ENCODE results near the gene ABLIM2. TPM values are rescaled to one million over a fixed set of nuclear protein-coding genes. Genes with fewer than 3 reads are reported as not detected.

ABLIM2 gene
- total and polyA plus RNA-seq, 2 of the 13 experiments (the other 11 are each of a cell fraction or from before 2014, with no cell fraction given) = 0.20 to 0.37 TPM

- DNase-seq (ENCODE audit: low spot score) = no peak
- no peak for ATAC-seq
- 38% methylated on average over 9 of the region's 9 CpGs for WGBS (ENCODE audit: low lambda C conversion rate)
- H3K79me2 ChIP-seq (ENCODE audit: insufficient read depth, low read length) = no peaks in the 10 kb centered on the region
- CTCF ChIA-PET (ENCODE audit: low intra/inter-chr PET ratio, low total read pairs) = no interaction called here
- intact Hi-C loops (cut with micrococcal nuclease; ENCODE audit: unreplicated experiment) = no loop called here
- no peak overlapping the region for H3K27ac ChIP-seq (ENCODE audit: extremely low read length, insufficient read depth, low read length)
- no TSS peak for BruUV-seq (replicated peaks)
- peaks cover 22% of the 10 kb centered on the region for H3K9me3 ChIP-seq (ENCODE audit: low read length)
- no peak overlapping the region for H3K4me3 ChIP-seq (replicated peaks in 1 of 3; ENCODE audit: insufficient read depth in 1 of 3, low read depth in 2 of 3, low read length in 3 of 3)
- H3K36me3 ChIP-seq (replicated peaks in 1 of 2; ENCODE audit: control insufficient read depth in 1 of 2, insufficient read depth in 2 of 2, low read length in 2 of 2) = no peaks in the 10 kb centered on the region
- no peak overlapping the region for H3K9ac ChIP-seq (ENCODE audit: insufficient read depth, low read depth, low read length)
- H3K4me1 ChIP-seq (ENCODE audit: insufficient read depth, low read length) = peaks cover 24% of the 10 kb centered on the region
- no peak overlapping the region for H3K4me2 ChIP-seq (ENCODE audit: low read depth, low read length)
- peaks cover 5 to 44% of the 10 kb centered on the region in 2 experiments for H3K27me3 ChIP-seq (ENCODE audit: control insufficient read depth in 1 of 2, insufficient read depth in 2 of 2, low read length in 2 of 2)
- in situ Hi-C loops (cut with HindIII; ENCODE audit: extremely low pct_ligation_motif_present, low pct_unique_long_range_greater_than_20kb) = no loop called here
- H4K20me1 ChIP-seq (ENCODE audit: insufficient read depth, low read length) = no peaks in the 10 kb centered on the region
- no peak for FAIRE-seq
- TF ChIP-seq ZNF562 (CRISPR knock-in tag; IDR thresholded peaks at IDR 0.05; ENCODE audit: borderline replicate concordance) (0 out of 2 replicates have a peak, but pooled peaks have one; percentile 81), ZNF44 (CRISPR knock-in tag; IDR thresholded peaks at IDR 0.05) (no peak), JUN (CRISPR knock-in tag; IDR thresholded peaks at IDR 0.05) (no peak)
- POLR2A ChIA-PET = no interaction called here
- H2AFZ ChIP-seq (ENCODE audit: low read length) = no peak overlapping the region
Measured at GRCh38 chr4:8063974-8064563, 94.5 kb downstream of the ABLIM2 start.

DNA sequence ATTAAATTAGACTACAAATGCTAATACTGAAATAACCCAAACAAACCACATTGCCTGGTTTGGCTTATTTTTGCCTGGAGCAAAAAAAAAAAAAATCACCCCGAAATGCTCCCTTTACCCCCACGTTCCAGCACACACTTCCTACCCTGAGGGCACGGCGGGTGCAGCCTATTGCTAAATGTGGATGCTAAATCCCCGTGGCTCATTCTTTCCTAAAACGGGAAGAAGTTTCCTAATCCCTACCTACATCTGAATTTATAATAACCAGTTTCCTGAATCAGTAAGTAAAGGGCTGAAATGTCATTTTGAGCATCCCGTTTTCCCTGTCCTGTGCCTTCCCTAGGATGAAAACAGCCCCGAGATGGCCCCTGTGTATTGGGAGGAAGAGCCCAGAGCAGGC lies 97.0 kb downstream of the ABLIM2 start:
- no TSS peak for BruUV-seq (replicated peaks)
- Histone ChIP-seq H3K27me3 (ENCODE audit: control insufficient read depth in 1 of 2, insufficient read depth in 2 of 2, low read length in 2 of 2) (peaks cover 0 to 22% of the 10 kb centered on the region in 2 experiments; a peak in 2 of 5 replicates), H3K9ac (ENCODE audit: insufficient read depth, low read depth, low read length) (no peak overlapping the region), H3K36me3 (replicated peaks in 1 of 2; ENCODE audit: control insufficient read depth in 1 of 2, insufficient read depth in 2 of 2, low read length in 2 of 2) (no peaks in the 10 kb centered on the region), H3K79me2 (ENCODE audit: insufficient read depth, low read length) (no peaks in the 10 kb centered on the region), H3K4me1 (ENCODE audit: insufficient read depth, low read length) (peaks cover 35% of the 10 kb centered on the region), H2AFZ (ENCODE audit: low read length) (no peak overlapping the region), H3K9me3 (ENCODE audit: low read length) (peaks cover 22% of the 10 kb centered on the region), H3K4me3 (replicated peaks in 1 of 3; ENCODE audit: insufficient read depth in 1 of 3, low read depth in 2 of 3, low read length in 3 of 3) (no peak overlapping the region), H3K4me2 (ENCODE audit: low read depth, low read length) (no peak overlapping the region), H4K20me1 (ENCODE audit: insufficient read depth, low read length) (no peaks in the 10 kb centered on the region), H3K27ac (ENCODE audit: extremely low read length, insufficient read depth, low read length) (no peak overlapping the region)
- intact Hi-C loops (cut with micrococcal nuclease; ENCODE audit: unreplicated experiment) = no loop called here
- POLR2A ChIA-PET = no interaction called here
- CTCF ChIA-PET (ENCODE audit: low intra/inter-chr PET ratio, low total read pairs) = no interaction called here
- no peak for FAIRE-seq
- WGBS (ENCODE audit: low lambda C conversion rate) = 10% methylated on average over 8 of the region's 8 CpGs
- ATAC-seq = no peak
- TF ChIP-seq, protein P1, sequence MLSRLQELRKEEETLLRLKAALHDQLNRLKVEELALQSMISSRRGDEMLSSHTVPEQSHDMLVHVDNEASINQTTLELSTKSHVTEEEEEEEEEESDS (CRISPR knock-in tag; IDR thresholded peaks at IDR 0.05; ENCODE audit: borderline replicate concordance) = no peak
- no peak for TF ChIP-seq ZNF749 (CRISPR knock-in tag; IDR thresholded peaks at IDR 0.05; ENCODE audit: borderline replicate concordance)
- TF ChIP-seq DR1 (CRISPR knock-in tag; IDR thresholded peaks at IDR 0.05) = no peak
- no peak for TF ChIP-seq XRCC5 (optimal IDR thresholded peaks at IDR 0.05; ENCODE audit: low read length)
- TF ChIP-seq STAT6 (CRISPR knock-in tag; IDR thresholded peaks at IDR 0.05; ENCODE audit: borderline replicate concordance) = no peak
- TF ChIP-seq SRSF1 (optimal IDR thresholded peaks at IDR 0.05; ENCODE audit: low read depth, low read length) = no peak
- no peak for TF ChIP-seq NFYB (CRISPR knock-in tag; IDR thresholded peaks at IDR 0.05)
- in situ Hi-C loops (cut with HindIII; ENCODE audit: extremely low pct_ligation_motif_present, low pct_unique_long_range_greater_than_20kb) = no loop called here
- no peak for DNase-seq (ENCODE audit: low spot score)

Data from HepG2 (cell line).